ENCODE results near the gene ZNF805. TPM values are rescaled to one million over a fixed set of nuclear protein-coding genes. Genes with fewer than 3 reads are reported as not detected.
"Not testable (repeated sequence)": the region's sequence is repeated elsewhere in the genome, so short reads cannot be mapped to it uniquely, and the experiment has no call there.

The ZNF805 gene
- 10 to 100 TPM; 17.0 to 29.9 (median 19.8) TPM for total RNA-seq

- intact Hi-C loops (cut with DNase I; ENCODE audit: low total_unique reads), result no loop called here
- Histone ChIP-seq H3K27ac (peak within 1 kb of the TSS; percentile 94 to 96), H3K27me3 (no peaks in the 10 kb centered on the region), H3K4me1 (peaks cover 4 to 9% of the 10 kb centered on the region in 2 donors), H3K4me3 (peak within 1 kb of the TSS; percentile 76 to 94 (median 80)), H3K36me3 (no peaks in the 10 kb centered on the region), H3K9me3 (peaks cover 0 to 7% of the 10 kb centered on the region in 2 donors)
- peak; percentile 94 to 97 for DNase-seq (ENCODE audit: low spot score in 2 of 2)
- TF ChIP-seq POLR2AphosphoS5 (IDR thresholded peaks at IDR 0.05) (peak; percentile 70 to 94 (median 83)), POLR2A (IDR thresholded peaks at IDR 0.05) (peak; percentile 18), CTCF (IDR thresholded peaks at IDR 0.05) (no peak)
These were observed at the start of gene ZNF805 for GRCh38 chr19:57240311-57241090. TSS of gene ZNF805 (plus strand) at chr19:57240632. CDS start at chr19:57240892, 260 bp downstream.

- Histone ChIP-seq H3K4me3 (peak within 1 kb of the TSS; percentile 87 to 100 (median 98)), H3K27ac (peak within 1 kb of the TSS; percentile 92 to 94), H3K4me1 (no peaks in the 10 kb centered on the region), H3K27me3 (no peaks in the 10 kb centered on the region), H3K9me3 (peaks cover 0 to 5% of the 10 kb centered on the region in 2 donors), H3K36me3 (no peaks in the 10 kb centered on the region)
- TF ChIP-seq POLR2AphosphoS5 (IDR thresholded peaks at IDR 0.05), result peak in 2 of 3 donors; percentile 43 to 71
- no peak for TF ChIP-seq POLR2A (IDR thresholded peaks at IDR 0.05)
- no peak for TF ChIP-seq CTCF (IDR thresholded peaks at IDR 0.05)
- intact Hi-C loops (cut with DNase I; ENCODE audit: low total_unique reads), result no loop called here
- peak; percentile 84 to 91 for DNase-seq (ENCODE audit: low spot score in 2 of 2)
These were observed 49.0 kb upstream of the ZNF805 start, which contains the start of gene ZNF264 for GRCh38 chr19:57191141-57192076. TSS of gene ZNF264 (plus strand) at chr19:57191500. CDS start at chr19:57191914, 414 bp downstream.

GRCh38 chr19:57192077-57192420 lies 48.4 kb upstream of the ZNF805 start:
- Histone ChIP-seq H3K27me3 (no peaks in the 10 kb centered on the region), H3K9me3 (peaks cover 0 to 8% of the 10 kb centered on the region in 2 donors), H3K4me3 (peak overlapping the region; percentile 87 to 100 (median 98)), H3K4me1 (no peaks in the 10 kb centered on the region), H3K36me3 (no peaks in the 10 kb centered on the region), H3K27ac (peak overlapping the region; percentile 92 to 94)
- intact Hi-C loops (cut with DNase I; ENCODE audit: low total_unique reads), result no loop called here
- no peak for TF ChIP-seq POLR2A (IDR thresholded peaks at IDR 0.05)
- TF ChIP-seq POLR2AphosphoS5 (IDR thresholded peaks at IDR 0.05), result no peak
- no peak for TF ChIP-seq CTCF (IDR thresholded peaks at IDR 0.05)
- no peak for DNase-seq (ENCODE audit: low spot score in 2 of 2)

GRCh38 chr19:57192993-57193392 lies 47.4 kb upstream of the ZNF805 start:
- no peaks in the 10 kb centered on the region for H3K27me3 ChIP-seq
- no peaks in the 10 kb centered on the region for H3K4me1 ChIP-seq
- peak overlapping the region; percentile 87 to 100 (median 98) for H3K4me3 ChIP-seq
- TF ChIP-seq POLR2A (IDR thresholded peaks at IDR 0.05), result no peak
- TF ChIP-seq POLR2AphosphoS5 (IDR thresholded peaks at IDR 0.05), result no peak
- no peak for TF ChIP-seq CTCF (IDR thresholded peaks at IDR 0.05)
- H3K36me3 ChIP-seq, result no peaks in the 10 kb centered on the region
- H3K27ac ChIP-seq, result no peak overlapping the region
- no peak for DNase-seq (ENCODE audit: low spot score in 2 of 2)
- intact Hi-C loops (cut with DNase I; ENCODE audit: low total_unique reads), result no loop called here
- peaks cover 0 to 11% of the 10 kb centered on the region in 2 donors for H3K9me3 ChIP-seq

- H3K27ac ChIP-seq; intact Hi-C loops (cut with DNase I; ENCODE audit: low total_unique reads); DNase-seq (ENCODE audit: low spot score in 2 of 2); H3K4me3 ChIP-seq; H3K4me1 ChIP-seq; H3K27me3 ChIP-seq; H3K36me3 ChIP-seq: not testable (repeated sequence)
- peaks cover 0 to 32% of the 10 kb centered on the region in 2 donors for H3K9me3 ChIP-seq
These were observed 42.6 kb upstream of the ZNF805 start for GRCh38 chr19:57197874-57198273.
